GM18520 (cell line): ENCODE measurements around the gene CAPN9.
"Not testable (repeated sequence)": the region's sequence is repeated elsewhere in the genome, so short reads cannot be mapped to it uniquely, and the experiment has no call there.

Experiments used
- ATAC-seq: cut with Tn5 transposase; IDR thresholded peaks from one replicate; pipeline ENCODE4 v1.9.1; 2021; ENCODE audit not compliant: unreplicated experiment

The CAPN9 gene

GRCh38 chr1:230767859-230768612 is 20.8 kb downstream of the CAPN9 start:
- ATAC-seq: not testable (repeated sequence)

- ATAC-seq: no peak
These were observed 21.8 kb downstream of the CAPN9 start for GRCh38 chr1:230768903-230769570.

GRCh38 chr1:230770317-230770716 is 23.1 kb downstream of the CAPN9 start:
- no peak for ATAC-seq

GRCh38 chr1:230771773-230772354 is 24.7 kb downstream of the CAPN9 start:
- ATAC-seq: no peak

- ATAC-seq: no peak
These were observed 25.5 kb downstream of the CAPN9 start for GRCh38 chr1:230772457-230773395.

- no peak for ATAC-seq
These were observed 26.3 kb downstream of the CAPN9 start for GRCh38 chr1:230773396-230774033.

GRCh38 chr1:230778916-230779590 is 31.9 kb downstream of the CAPN9 start:
- ATAC-seq: no peak

- no peak for ATAC-seq
These were observed 33.9 kb downstream of the CAPN9 start for GRCh38 chr1:230781131-230781530.

GRCh38 chr1:230781594-230781993 is 34.4 kb downstream of the CAPN9 start:
- ATAC-seq: peak; percentile 84

- no peak for ATAC-seq
These were observed 37.0 kb downstream of the CAPN9 start for GRCh38 chr1:230784163-230784562.

- no peak for ATAC-seq
These were observed 38.6 kb downstream of the CAPN9 start for GRCh38 chr1:230785636-230786384.

- no peak for ATAC-seq
These were observed 39.2 kb downstream of the CAPN9 start for GRCh38 chr1:230786385-230786753.

GRCh38 chr1:230787471-230787870 is 40.3 kb downstream of the CAPN9 start:
- ATAC-seq: no peak

GRCh38 chr1:230788561-230789275 is 41.5 kb downstream of the CAPN9 start:
- ATAC-seq: no peak

GRCh38 chr1:230790026-230790425 is 42.8 kb downstream of the CAPN9 start:
- no peak for ATAC-seq

- no peak for ATAC-seq
These were observed 44.9 kb downstream of the CAPN9 start for GRCh38 chr1:230791986-230792564.

GRCh38 chr1:230792691-230793462 is 45.7 kb downstream of the CAPN9 start:
- ATAC-seq: no peak

- no peak for ATAC-seq
These were observed 46.2 kb downstream of the CAPN9 start for GRCh38 chr1:230793463-230793745.
